Retinal pigment epithelial cell (primary cell): ENCODE data around the gene CCDC136.
A peak's percentile ranks its signal among the peaks of the same experiment; 100 is the strongest.

Experiments used
- DNase-seq: peaks from one replicate; pipeline ENCODE4 v3.0.0-alpha.2; 2010; ENCODE audit warnings: low read depth
- H3K4me3 ChIP-seq: 2 replicates; pipeline ENCODE4 v1.5.1; 2011; ENCODE audit warnings: mild to moderate bottlenecking, low read length, control low read depth, moderate library complexity
- CTCF ChIP-seq: conservative IDR thresholded peaks from 2 replicates; pipeline ENCODE4 v1.5.1; 2011; ENCODE audit warnings: low read depth, low read length, control low read depth, inconsistent platforms

The CCDC136 gene

GRCh38 chr7:128827248-128827958, 35.6 kb downstream of the CCDC136 start:
- TF ChIP-seq CTCF, result no peak
- H3K4me3 ChIP-seq, result no peak overlapping the region
- DNase-seq, result no peak

GRCh38 chr7:128827971-128828711, 36.4 kb downstream of the CCDC136 start:
- peak; percentile 60 for DNase-seq

DNA sequence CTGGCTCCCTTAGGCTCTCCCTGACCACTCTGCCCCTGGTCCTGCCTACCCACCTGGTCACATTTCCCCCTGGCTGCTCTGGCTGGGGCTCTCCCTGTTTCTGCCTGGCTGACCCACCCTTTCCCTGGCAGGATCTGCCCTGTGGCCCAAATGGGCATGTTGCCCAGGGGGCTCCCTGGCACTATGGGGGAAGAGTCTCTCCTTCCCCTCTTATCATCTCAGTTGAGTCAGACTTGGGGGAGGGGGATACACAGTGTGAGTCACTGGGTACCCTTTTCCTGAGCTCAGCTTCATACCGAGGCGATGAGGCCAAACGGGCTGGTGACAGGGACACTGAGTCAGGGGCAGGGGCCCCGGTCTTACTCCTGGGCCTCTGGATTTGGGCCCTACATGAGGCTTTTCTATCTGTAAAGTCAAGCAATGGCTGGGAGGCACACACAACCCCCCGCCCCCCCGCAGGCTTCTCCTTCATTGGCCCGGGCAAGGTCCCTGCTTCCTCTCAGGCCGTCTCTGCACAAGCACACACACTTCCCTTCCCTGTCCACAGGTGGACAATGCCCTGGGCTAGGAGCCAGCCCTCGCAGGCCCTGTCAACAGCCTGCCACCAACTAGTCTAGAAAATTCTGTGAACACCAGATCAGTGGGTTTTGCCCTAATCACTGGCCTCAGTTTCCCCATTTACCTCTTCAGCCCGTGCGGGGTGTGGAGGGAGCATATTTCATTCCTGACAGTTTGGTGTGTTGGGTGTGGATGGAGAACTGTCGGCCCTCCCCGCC, 37.8 kb downstream of the CCDC136 start:
- peak; percentile 52 for DNase-seq
- no peak for TF ChIP-seq CTCF
- peak overlapping the region; percentile 36 for H3K4me3 ChIP-seq

More at GRCh38 chr7:128827971-128828711, 36.4 kb downstream of the CCDC136 start:
- no peak overlapping the region for H3K4me3 ChIP-seq
- TF ChIP-seq CTCF, result no peak

DNA sequence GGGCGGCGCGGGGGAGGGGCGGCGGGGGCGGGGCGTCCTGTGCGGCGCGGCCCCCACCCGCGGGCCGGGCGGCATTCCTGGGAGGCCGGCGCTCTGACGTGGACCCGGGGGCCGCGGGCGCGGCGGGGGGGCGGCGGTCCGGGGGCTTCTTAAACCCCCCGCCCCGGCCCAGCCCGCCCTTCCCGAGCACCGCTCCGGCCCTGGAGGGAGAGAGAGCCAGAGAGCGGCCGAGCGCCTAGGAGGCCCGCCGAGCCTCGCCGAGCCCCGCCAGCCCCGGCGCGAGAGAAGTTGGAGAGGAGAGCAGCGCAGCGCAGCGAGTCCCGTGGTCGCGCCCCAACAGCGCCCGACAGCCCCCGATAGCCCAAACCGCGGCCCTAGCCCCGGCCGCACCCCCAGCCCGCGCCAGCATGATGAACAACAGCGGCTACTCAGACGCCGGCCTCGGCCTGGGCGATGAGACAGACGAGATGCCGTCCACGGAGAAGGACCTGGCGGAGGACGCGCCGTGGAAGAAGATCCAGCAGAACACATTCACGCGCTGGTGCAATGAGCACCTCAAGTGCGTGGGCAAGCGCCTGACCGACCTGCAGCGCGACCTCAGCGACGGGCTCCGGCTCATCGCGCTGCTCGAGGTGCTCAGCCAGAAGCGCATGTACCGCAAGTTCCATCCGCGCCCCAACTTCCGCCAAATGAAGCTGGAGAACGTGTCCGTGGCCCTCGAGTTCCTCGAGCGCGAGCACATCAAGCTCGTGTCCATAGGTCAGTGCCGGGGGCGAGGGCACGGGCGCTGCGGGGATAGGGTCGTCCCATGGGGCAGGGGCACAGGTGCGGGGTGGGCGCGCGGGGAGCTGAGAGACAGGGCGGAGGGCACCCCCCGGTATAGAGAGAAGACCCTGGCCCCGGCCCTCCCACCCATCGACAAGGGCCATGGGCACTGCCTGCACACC, 38.7 kb downstream of the CCDC136 start, which contains the start of gene FLNC:
TSS of gene FLNC (plus strand) at position 176 of the 947 bp plus-strand sequence. CDS start at position 408, 232 bp downstream.
- DNase-seq, result no peak
- H3K4me3 ChIP-seq, result peak within 1 kb of the TSS; percentile 84
- no peak for TF ChIP-seq CTCF

GRCh38 chr7:128831178-128831993, 39.6 kb downstream of the CCDC136 start:
- TF ChIP-seq CTCF, result no peak
- H3K4me3 ChIP-seq, result peak overlapping the region; percentile 84
- DNase-seq, result no peak
